Stimulated activated CD8-positive, alpha-beta memory T cell treated with anti-CD3 and anti-CD28 coated beads, Interleukin-7, amount 100 ng/mL, for 4 hours (primary cell): ENCODE data around the gene ABCA13.
"Not testable (repeated sequence)": the region's sequence is repeated elsewhere in the genome, so short reads cannot be mapped to it uniquely, and the experiment has no call there.

Experiments used
- DNase-seq, 2 donors: peaks; one replicate each; pipeline ENCODE4 v3.0.0-alpha.2; 2020; ENCODE audit warnings: low read depth in 2 of 2

The ABCA13 gene

DNA sequence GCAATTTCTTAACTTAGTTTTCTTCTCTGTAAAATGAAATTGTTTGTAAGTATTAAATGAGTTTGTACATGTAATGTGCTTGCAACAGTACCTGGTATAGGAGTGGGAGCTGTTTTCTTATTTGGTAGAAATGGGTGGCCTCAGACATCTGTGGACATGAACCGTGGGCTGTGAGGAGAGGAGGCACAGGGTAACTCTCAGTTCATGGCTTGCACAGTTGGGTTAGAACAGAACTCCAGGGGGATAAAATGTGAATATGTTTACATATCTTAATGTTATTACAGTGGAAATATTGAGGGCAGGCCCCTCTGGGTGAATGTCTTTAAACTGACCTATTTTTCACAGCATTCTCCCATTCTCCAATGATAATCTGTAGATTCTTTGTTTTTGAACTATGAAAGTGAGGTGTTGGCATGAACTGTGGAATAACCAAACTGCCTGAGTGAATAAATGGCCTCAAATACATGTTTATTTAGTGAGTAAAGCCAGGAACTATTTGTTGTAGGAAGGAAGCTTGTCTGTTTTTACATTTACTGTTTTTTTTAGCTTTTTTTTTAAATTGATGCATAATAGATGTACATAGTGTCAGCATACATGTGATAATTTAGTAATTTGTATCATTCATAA lies 2.6 kb downstream of the ABCA13 start:
- DNase-seq: no peak

DNA sequence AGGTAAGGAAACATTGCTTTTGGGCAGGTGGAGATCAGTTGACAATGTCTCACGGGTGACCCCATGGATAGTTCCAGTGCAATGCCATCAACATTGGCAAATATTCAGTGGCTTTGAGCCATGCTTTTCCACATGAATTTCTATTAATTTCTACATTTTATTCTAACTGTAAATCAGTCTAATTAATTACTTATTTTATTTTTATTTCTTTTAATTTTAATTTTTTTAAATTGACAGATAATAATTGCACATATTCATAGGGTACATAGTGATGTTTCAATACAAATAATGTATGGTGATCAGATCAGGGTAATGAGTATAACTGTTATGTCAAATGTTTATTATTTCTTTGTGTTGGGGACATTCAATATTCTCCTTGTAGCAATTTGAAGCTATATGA lies 3.8 kb downstream of the ABCA13 start:
- no peak for DNase-seq

DNA sequence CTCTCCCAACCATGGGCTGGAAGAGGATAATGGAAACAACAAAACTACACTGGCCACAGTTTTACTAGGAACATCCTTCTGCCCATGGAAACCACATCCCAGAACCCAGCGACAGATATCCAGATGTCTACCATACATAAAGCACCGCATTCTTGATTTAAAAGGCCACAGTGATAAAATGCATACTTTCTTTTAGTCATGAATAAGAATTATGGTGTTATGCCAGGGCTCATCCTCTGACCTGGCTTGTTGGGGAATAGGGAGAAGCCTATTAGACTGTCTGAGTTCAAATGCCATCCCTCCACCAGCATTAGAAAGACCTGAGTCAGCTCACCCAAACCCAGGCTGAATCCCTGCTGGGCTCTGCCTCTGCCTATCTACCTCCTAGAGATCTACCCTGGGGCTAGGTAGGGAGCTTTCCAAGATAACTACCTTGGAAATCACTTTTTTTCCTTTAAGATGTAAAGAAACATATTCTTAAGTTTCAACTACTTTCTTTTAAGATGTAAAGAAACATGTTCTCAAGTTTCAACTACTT lies 5.2 kb downstream of the ABCA13 start:
- no peak for DNase-seq

DNA sequence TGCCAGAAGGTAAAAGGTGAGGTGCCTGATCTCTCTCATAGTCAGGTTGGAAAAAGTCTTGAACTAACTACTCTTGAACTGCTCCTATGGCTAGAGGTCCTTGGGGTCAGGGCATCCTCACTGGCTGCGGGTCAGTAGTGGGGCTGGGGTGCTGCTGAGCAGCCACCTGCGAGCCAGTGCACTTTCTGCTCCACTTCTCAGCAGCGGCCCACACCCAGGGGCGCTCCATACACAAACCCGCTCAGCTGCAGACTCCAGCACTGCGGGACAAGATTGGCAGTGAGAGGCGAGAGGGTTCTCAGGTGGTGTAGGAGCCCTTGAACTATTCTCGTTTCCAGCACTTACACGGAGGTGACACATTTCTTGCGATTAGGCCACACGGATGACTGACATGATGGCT lies 6.0 kb downstream of the ABCA13 start:
- DNase-seq: no peak

DNA sequence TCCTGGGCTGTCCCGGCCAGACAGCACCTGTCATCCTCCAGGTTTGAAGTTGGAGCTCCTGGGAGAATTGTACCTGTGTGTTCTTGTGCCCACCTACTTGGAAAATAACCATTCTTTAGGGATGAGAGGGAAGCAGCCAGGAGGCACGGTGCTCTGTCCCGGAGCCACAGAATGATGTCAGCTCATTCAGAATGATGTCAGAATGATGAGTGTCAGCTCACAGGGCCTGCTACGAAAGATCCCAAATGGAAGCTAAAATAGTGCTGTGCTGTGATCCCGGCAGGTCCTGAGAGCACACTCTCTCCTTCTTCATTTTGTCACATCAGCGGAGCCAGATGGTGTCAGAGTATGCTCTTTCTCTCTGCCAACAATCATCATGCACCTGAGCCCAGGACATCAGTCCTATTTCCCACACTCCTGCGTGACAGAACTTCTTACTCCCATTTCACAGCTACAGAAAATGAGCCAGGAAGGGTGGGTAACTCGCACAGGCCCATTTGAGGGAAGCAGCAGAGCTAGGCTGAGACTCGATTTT lies 8.3 kb downstream of the ABCA13 start:
- no peak for DNase-seq

DNA sequence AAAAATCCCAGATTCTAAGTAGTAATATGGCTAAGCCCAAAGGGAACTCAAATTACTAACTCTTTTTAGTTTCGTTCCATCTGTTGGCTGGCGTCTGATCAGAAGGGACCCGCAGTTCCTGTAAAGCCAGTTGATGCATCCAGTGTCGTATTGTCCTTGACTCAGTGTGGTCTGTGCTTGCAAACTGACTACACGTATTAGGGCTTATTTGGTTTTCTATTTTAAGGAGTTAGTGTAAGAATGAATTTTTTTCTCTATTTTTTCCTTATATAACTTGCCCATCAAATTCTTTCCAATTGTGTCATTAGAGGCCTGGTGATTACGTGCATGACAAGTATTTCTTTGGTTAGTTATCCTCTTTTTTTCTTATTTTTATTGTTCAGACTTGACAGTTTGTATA lies 9.7 kb downstream of the ABCA13 start:
- DNase-seq: no peak

DNA sequence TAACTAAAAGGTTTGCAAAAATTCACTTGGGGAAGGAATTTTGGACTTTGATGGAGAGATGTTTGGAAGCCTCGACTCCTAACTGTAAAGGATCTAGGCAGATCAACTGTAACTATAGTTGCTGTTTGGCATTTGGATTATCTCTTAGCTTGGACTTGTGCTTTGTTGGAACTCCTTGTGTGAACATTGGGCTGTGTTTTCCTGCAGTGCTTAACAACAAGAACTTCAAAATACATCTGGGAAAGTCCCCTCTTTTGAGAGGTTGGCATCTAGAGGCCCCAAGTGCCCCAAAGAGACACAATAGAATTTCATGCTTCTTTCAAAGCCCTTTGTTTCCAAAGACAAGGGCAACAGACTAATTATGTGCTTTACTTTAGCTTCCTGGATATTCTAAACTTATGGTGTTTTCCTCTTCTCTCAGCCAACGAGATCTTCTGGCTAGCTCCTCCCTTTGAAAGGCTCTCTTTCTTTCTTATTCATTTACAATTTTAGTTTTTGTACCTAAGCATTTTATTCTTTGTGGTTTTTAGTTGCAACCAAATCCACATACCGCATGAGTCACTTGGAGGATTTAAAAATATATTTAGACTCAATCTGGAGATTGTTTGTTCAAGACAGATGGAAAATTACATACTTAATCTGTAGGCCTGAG lies 11.6 kb downstream of the ABCA13 start:
- no peak for DNase-seq

DNA sequence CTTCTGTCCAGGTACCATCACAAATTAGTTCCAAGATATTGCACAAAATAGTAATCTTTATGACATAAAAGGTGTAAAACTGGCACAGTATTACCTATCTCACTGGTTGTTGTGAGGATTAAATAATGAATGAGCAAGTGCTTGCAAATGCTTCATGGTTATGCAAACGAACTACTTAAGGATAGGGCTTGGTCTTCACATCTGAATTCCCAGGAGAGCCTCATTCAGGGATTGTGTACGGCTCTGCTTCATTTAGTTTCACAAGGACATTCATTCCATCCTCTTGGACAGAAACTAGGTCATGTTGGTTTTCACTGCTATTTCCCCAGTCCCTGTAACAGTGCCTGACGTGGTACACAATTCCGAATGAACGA lies 12.1 kb downstream of the ABCA13 start:
- DNase-seq: no peak

DNA sequence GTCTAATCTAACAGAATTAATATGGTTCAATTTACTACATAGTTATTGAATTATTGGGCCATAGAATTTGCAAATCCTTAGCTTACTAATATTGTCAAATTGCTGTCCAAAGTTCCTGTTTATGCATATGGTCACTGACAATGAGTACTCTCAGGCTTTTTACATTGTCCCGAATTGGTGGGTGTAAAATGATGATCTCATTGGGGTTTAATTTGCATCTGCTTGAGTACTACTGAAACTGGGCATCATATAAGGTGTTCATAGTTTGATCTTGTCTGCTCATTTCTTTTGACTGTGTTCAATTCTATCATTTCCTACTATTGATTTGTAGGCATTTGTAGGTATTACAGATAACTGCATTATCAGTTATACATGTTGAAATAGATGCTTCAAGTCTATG lies 12.7 kb downstream of the ABCA13 start:
- DNase-seq: no peak

DNA sequence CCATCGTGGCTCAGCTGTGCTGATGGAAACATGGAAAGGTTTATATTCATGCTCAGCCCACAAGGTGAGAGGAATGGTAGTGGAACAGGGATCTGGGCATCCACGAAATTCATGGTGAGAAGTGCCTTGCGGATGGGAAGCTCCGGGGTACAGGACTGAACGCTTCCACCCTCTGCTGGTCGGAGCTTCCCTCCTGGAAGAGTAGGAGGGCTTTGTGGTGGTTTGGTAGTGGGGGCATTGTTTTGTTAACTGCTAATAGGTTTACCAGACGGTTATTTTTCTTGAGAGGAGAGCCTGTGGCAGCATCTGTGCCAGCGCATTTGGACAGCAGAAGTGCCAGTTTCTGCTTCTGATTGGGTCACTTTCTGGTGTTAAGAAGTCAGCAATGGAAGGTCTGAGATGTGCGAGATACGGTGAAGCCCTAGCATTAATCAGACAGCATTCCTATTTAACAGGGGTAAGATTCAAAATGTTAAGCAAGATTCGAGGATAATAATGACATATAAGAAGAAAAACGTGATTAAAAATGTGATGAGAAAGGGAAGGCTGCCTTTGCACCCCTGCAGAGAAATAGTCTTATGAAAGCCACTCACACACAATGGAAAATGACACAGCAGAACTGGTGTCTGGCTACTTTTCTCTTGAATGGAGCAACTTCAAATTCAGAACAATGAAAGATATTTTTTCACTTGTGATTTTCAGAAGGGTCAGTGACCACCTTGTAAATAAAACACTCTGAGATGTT lies 17.7 kb downstream of the ABCA13 start:
- DNase-seq: no peak

DNA sequence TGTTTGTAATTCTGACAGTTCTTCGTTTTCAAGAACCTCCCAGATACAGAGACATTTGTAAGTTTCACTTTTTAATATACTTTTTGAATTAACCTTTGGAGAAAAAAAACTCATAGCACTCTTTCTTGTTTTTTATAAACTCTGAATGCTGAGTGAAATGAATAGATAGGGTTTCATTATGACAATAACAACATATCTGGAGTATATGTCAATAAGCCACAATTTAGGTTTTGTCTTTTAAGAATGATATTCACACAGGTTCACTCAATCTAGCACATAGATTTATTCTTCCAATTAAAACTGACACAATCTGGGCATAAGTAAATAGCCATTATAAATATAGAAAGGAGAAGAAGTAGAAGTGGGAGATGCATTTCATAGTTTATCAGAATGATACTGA lies 21.7 kb downstream of the ABCA13 start:
- no peak for DNase-seq

DNA sequence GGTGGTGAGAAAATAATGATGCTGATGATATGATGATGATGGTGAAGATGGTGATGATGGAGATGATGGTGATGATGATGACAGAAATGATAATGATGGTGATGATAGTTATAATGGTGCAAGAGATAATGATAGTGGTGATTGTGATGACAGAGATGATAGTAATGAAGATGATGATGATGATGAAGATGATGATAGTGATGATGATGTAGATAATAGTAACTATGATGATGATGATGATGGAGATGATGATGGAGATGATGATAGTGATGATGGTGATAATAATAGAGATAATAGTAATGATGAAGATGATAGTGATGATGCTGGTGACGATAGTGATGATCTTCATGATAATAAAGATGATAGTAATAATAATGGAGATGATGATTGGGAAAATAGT lies 22.2 kb downstream of the ABCA13 start:
- DNase-seq: no peak

DNA sequence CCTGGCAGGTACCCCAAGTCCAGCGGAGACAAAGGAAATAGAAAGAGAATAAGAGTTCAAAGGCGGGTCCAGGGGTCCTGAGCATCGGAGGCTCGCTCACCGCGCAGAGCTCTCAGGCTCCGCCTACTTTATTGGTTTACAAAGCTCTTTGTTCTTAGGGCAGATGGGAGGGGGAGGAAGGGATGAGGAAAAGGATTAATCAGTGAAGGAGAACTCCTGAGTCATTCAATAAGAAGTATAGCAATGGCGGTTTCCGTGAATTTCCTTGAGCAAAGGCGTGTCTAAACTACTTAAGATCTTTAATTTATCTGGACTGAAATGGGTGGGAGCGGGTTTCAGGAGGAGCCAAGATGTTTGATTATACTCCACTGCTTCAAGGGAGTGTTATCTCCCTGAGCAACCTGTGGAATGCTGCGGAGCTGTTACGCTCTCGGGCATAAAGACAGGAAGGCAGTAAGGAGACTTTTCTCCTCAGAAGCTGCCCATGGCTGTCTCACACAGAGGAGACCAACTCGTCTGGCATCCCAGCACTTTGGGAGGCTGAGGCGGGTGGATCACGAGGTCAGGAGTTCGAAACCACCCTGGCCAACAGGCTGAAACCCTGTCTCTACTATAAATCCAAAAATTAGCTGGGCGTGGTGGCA lies 29.8 kb downstream of the ABCA13 start:
- DNase-seq: not testable (repeated sequence)

DNA sequence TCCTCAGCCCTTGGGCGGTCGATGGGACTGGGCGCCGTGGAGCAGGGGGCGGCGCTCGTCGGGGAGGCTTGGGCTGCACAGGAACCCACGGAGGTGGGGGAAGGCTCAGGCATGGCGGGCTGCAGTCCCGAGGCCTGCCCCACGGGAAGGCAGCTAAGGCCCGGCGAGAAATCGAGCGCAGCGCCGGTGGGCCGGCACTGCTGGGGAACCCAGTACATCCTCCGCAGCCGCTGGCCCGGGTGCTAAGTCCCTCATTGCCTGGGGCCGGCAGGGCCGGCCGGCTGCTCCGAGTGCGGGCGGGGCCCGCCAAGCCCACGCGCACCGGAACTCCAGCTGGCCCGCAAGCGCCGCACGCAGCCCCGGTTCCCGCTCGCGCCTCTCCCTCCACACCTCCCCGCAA lies 31.7 kb downstream of the ABCA13 start:
- not testable (repeated sequence) for DNase-seq

DNA sequence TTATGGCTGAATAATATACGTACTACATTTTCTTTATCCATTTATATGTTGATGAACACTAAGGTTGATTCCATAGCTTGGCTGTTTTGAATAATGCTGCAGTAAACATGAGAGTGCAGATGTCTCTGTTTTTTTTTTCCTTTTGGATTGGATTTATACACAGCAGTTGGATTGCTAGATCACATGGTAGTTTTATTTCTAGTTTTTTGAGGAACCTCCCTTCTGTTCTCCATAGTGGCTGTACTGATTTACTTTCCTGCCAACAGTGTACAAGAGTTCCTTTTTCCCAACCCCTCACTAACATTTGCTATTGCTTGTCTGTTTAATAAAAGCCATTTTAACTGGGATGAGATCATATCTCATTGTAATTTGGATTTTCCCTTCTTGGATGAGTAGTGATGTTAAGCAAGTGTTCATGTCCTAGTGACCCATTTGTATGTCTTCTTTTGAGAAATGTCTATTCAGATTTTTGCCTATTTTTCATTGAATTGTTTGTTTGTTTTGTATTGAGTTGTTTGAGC lies 36.0 kb downstream of the ABCA13 start:
- DNase-seq: no peak

DNA sequence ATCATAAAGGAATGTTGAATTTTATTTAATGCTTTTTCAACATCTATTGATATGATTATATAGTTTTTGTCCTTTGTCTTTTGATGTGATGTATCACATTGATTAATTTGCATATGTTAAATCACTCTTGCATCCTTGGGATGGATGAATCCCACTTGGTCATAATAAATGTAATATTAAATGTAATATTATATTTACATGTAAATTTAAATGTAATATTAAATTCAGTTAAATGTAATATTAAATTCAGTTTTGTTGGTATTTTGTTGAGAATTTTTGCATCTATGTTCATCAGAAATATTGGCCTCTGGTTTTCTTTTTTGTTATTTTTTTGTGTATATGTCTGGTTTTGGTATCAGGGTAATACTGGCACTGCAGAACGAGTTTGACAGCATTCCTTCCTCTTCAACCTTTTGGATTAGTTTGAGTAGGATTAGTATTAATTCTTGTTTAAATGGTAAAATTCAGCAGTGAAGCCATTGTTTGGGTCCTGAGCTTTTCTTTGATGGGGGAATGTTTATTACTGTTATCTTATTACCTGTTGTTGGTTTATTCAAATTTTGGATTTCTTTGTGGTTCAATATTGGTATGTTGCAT lies 37.8 kb downstream of the ABCA13 start:
- no peak for DNase-seq

DNA sequence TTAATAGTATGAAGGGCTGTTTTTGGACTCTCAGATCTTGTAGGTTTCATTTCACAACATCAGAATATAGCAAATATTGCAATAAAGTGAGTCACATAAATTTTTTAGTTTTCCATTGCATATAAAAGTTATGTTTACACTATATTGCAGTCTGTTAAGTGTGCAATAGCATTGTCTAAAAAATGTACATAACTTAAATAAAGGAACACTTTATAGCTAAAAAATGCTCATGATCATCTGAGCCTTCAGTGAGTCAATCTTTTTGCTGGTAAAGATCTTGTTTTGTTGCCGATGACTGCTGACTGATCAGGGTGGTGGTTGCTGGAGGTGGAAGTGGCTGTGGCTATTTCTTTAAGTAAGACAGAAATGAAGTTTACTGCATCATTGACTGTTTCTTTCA lies 42.0 kb downstream of the ABCA13 start:
- no peak for DNase-seq

DNA sequence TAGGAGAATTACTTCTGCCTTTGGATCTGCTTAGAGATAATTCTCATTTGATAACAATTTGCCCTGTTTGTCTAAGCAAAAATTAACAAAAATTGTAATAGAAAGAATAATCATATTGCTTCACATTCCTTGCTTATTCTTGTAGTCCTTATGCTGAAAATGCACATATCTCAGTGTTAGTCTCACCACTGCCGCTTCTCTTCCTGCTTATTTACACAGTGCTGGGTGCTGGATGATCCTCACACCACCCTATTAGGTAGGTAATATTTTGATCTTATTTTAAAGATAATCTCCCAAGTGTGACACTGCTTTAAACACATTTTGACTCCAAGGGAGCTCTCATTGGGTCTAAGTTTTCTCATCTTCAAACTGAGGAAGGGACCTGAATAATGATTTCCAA lies 46.0 kb downstream of the ABCA13 start:
- DNase-seq: no peak

DNA sequence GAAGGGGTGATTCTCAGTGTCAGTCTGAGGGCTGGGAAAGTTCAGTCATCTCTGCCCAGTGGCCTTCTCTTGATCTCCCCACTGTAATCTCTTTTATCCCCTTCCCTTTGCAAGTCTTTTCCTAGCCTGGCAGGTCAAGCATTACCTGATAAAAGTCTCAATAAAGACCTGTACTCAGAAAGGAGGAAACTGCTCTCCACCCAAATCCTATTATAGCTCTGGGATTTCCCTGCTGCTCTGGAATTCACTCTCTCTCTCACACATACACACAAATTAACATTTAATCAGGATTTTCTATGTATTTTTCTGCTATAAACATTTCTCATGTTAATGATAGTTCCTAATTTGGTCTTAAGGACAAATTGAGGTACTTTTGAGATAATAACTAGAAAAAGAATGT lies 46.5 kb downstream of the ABCA13 start:
- DNase-seq: no peak

DNA sequence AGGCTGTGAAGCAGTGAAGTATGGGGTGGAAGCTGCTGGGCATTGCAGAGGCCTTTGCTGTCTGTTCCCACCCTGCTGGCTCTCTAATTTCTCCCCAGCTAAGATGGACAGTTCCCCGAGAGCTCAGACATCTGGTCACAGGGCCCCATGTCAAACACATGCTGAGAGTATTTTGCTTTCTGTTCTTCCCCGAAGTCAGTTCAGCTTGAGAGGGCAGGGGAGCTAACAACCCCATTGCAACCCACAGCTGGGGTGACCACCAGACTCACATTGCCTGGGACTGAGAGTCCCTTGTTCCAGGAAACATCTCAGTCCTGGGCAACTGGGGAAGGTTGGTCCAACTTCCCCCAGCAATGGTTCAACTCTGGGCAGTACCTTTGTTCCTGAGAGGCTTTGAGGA lies 52.8 kb downstream of the ABCA13 start:
- no peak for DNase-seq

DNA sequence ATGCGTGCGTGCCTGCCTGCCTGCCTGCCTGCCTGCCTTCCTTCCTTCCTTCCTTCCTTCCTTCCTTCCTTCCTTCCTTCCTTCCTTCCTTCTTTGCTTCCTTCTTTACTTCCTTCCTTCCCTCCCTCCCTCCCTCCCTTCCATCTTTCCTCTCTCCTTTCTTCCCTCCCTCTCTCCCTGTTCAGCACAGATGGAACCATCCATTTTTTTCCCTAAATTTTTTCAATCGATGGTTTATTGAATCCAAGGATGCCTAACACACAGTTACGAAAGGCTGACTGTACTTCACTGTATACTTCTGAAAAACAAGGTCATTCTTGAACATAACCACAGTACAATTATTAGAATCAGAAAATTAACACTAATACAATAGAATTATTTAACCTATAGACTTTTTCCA lies 53.8 kb downstream of the ABCA13 start:
- no peak for DNase-seq

DNA sequence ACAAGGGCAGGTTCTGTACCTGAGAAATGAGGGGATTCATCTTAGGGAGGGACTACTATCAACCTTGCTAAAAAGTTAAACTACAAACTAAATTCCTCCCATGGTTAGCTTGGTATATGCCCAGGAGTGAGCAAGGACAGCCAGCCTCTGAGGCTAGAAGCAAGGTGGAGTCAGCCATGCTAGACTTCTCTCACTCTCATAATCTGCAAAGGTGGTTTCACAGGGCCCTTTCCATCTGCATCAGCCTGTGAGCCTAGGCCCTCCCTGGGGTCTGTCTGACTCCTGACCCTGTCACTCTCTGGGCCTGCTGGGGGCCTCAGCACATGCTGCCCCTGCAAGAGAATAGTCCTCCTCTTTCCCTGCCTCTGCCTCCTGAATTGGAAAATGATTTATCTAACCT lies 66.1 kb downstream of the ABCA13 start:
- DNase-seq: no peak
